Measurements from ENCODE around the gene LRRC70. TPM values are rescaled to one million over a fixed set of nuclear protein-coding genes. Genes with fewer than 3 reads are reported as not detected.
A peak's percentile ranks its signal among the peaks of the same experiment; 100 is the strongest.

Gene LRRC70
- total RNA-seq, 1 donor from 2014 or later: 0.64 TPM

DNA sequence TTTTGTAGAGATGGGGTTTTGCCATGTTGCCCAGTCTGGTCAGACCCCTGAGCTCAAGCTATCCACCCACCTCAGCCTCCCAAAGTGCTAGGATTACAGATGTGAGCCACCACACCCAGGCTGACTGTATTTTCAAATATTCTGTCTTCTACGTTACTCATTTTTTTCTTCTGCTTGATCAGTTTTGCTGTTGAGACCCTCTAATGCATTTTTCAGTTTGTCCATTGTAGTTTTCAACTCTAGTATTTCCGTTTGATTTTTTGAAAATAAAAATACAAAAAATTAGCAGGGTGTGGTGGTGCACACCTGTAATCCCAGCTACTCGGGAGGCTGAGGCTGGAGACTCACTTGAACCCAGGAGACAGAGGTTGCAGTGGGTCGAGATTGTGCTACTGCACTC lies 10.5 kb upstream of the LRRC70 start:
- Histone ChIP-seq H4K20me1 (ENCODE audit: insufficient read depth, low read length) (no peaks in the 10 kb centered on the region), H3K27ac (ENCODE audit: low read depth, low read length) (no peak overlapping the region), H3K4me3 (ENCODE audit: insufficient read depth, low read depth, low read length) (no peak overlapping the region), H2AFZ (ENCODE audit: low read depth, low read length) (no peak overlapping the region), H3K27me3 (ENCODE audit: insufficient read depth, low read length) (no peaks in the 10 kb centered on the region), H3K9ac (ENCODE audit: low read length) (no peak overlapping the region), H3K4me1 (ENCODE audit: insufficient read depth, low read length) (no peaks in the 10 kb centered on the region), H3K36me3 (ENCODE audit: insufficient read depth, low read length) (peaks cover 3% of the 10 kb centered on the region), H3K79me2 (ENCODE audit: insufficient read depth, low read length) (no peaks in the 10 kb centered on the region), H3K4me2 (ENCODE audit: low read length) (no peak overlapping the region), H3K9me3 (ENCODE audit: insufficient read depth, low read depth, low read length) (no peaks in the 10 kb centered on the region)
- no peaks in the 10 kb centered on the region for H3K27me3 Mint-ChIP-seq (ENCODE audit: low read depth, unreplicated experiment)
- H3K4me1 Mint-ChIP-seq (ENCODE audit: low read depth, unreplicated experiment): peaks cover 7% of the 10 kb centered on the region
- DNase-seq (ENCODE audit: low read depth) (no peak), FAIRE-seq (no peak)
- H3K27ac Mint-ChIP-seq (ENCODE audit: unreplicated experiment): no peak overlapping the region
- peaks cover 8% of the 10 kb centered on the region for H3K9me3 Mint-ChIP-seq (ENCODE audit: unreplicated experiment)
- peaks cover 21% of the 10 kb centered on the region for H3K36me3 Mint-ChIP-seq (ENCODE audit: low read depth, unreplicated experiment)
- H3K4me3 Mint-ChIP-seq (ENCODE audit: unreplicated experiment): no peak overlapping the region
- TF ChIP-seq EZH2 (IDR thresholded peaks at IDR 0.05; ENCODE audit: insufficient read depth, low read length): no peak
- TF ChIP-seq, protein P1, sequence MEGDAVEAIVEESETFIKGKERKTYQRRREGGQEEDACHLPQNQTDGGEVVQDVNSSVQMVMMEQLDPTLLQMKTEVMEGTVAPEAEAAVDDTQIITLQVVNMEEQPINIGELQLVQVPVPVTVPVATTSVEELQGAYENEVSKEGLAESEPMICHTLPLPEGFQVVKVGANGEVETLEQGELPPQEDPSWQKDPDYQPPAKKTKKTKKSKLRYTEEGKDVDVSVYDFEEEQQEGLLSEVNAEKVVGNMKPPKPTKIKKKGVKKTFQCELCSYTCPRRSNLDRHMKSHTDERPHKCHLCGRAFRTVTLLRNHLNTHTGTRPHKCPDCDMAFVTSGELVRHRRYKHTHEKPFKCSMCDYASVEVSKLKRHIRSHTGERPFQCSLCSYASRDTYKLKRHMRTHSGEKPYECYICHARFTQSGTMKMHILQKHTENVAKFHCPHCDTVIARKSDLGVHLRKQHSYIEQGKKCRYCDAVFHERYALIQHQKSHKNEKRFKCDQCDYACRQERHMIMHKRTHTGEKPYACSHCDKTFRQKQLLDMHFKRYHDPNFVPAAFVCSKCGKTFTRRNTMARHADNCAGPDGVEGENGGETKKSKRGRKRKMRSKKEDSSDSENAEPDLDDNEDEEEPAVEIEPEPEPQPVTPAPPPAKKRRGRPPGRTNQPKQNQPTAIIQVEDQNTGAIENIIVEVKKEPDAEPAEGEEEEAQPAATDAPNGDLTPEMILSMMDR (IDR thresholded peaks at IDR 0.05; ENCODE audit: insufficient read depth, low read depth, low read length): no peak

DNA sequence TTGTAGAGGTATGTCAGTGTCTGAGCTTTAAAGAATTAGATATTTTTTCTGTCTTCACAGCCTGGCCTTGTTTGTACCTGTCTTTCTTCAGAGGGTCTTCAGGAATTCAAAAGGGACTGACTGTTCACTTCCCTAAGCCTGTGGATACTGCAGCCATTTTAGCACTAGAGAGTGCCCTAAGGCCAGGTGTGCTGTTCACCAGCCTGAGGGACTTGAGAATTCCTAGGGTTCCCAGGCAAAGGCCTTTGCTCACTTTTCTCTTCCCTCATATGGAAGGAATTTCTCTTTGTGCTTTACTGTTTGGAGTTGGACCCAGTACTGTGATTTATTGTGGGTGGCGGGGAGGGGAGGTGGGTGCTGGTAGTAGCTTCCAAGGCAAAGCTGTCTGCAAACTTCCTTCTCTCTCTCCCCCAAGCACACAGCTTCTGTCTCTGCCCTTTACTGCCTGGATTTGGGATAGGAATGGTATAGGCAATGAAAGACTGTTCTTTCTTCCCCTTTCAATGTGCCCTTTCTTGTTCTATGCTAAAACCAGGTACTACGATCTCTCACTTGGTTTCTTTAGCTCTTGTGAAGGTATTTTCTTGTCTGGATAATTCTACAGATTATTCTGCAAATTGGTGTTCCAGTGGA lies 9.7 kb upstream of the LRRC70 start:
- Histone ChIP-seq H3K27me3 (ENCODE audit: insufficient read depth, low read length) (no peaks in the 10 kb centered on the region), H3K79me2 (ENCODE audit: insufficient read depth, low read length) (no peaks in the 10 kb centered on the region), H3K36me3 (ENCODE audit: insufficient read depth, low read length) (peaks cover 3% of the 10 kb centered on the region), H3K4me2 (ENCODE audit: low read length) (no peak overlapping the region), H2AFZ (ENCODE audit: low read depth, low read length) (no peak overlapping the region), H4K20me1 (ENCODE audit: insufficient read depth, low read length) (no peaks in the 10 kb centered on the region), H3K9ac (ENCODE audit: low read length) (no peak overlapping the region), H3K27ac (ENCODE audit: low read depth, low read length) (no peak overlapping the region), H3K9me3 (ENCODE audit: insufficient read depth, low read depth, low read length) (no peaks in the 10 kb centered on the region), H3K4me1 (ENCODE audit: insufficient read depth, low read length) (no peaks in the 10 kb centered on the region), H3K4me3 (ENCODE audit: insufficient read depth, low read depth, low read length) (no peak overlapping the region)
- no peak for TF ChIP-seq EZH2 (IDR thresholded peaks at IDR 0.05; ENCODE audit: insufficient read depth, low read length)
- TF ChIP-seq, protein P1 (IDR thresholded peaks at IDR 0.05; ENCODE audit: insufficient read depth, low read depth, low read length): no peak
- Mint-ChIP-seq H3K4me3 (ENCODE audit: unreplicated experiment) (no peak overlapping the region), H3K4me1 (ENCODE audit: low read depth, unreplicated experiment) (peaks cover 7% of the 10 kb centered on the region), H3K9me3 (ENCODE audit: unreplicated experiment) (peaks cover 8% of the 10 kb centered on the region), H3K27ac (ENCODE audit: unreplicated experiment) (peak overlapping the region; percentile 13), H3K36me3 (ENCODE audit: low read depth, unreplicated experiment) (peaks cover 21% of the 10 kb centered on the region), H3K27me3 (ENCODE audit: low read depth, unreplicated experiment) (no peaks in the 10 kb centered on the region)
- DNase-seq (ENCODE audit: low read depth): no peak
- FAIRE-seq: no peak

GRCh38 chr5:62569470-62569869 lies 9.1 kb upstream of the LRRC70 start:
- no peak for FAIRE-seq
- no peak overlapping the region for H3K27ac ChIP-seq (ENCODE audit: low read depth, low read length)
- no peaks in the 10 kb centered on the region for H3K79me2 ChIP-seq (ENCODE audit: insufficient read depth, low read length)
- H3K27me3 Mint-ChIP-seq (ENCODE audit: low read depth, unreplicated experiment): no peaks in the 10 kb centered on the region
- H4K20me1 ChIP-seq (ENCODE audit: insufficient read depth, low read length): no peaks in the 10 kb centered on the region
- H3K27me3 ChIP-seq (ENCODE audit: insufficient read depth, low read length): no peaks in the 10 kb centered on the region
- H3K9ac ChIP-seq (ENCODE audit: low read length): no peak overlapping the region
- TF ChIP-seq, protein P1 (IDR thresholded peaks at IDR 0.05; ENCODE audit: insufficient read depth, low read depth, low read length): no peak
- no peak for TF ChIP-seq EZH2 (IDR thresholded peaks at IDR 0.05; ENCODE audit: insufficient read depth, low read length)
- peaks cover 7% of the 10 kb centered on the region for H3K4me1 Mint-ChIP-seq (ENCODE audit: low read depth, unreplicated experiment)
- H3K4me3 ChIP-seq (ENCODE audit: insufficient read depth, low read depth, low read length): no peak overlapping the region
- peaks cover 3% of the 10 kb centered on the region for H3K36me3 ChIP-seq (ENCODE audit: insufficient read depth, low read length)
- H3K9me3 Mint-ChIP-seq (ENCODE audit: unreplicated experiment): peaks cover 8% of the 10 kb centered on the region
- peak overlapping the region; percentile 13 for H3K27ac Mint-ChIP-seq (ENCODE audit: unreplicated experiment)
- H3K36me3 Mint-ChIP-seq (ENCODE audit: low read depth, unreplicated experiment): peaks cover 21% of the 10 kb centered on the region
- H3K4me2 ChIP-seq (ENCODE audit: low read length): no peak overlapping the region
- H3K4me3 Mint-ChIP-seq (ENCODE audit: unreplicated experiment): no peak overlapping the region
- H2AFZ ChIP-seq (ENCODE audit: low read depth, low read length): no peak overlapping the region
- no peaks in the 10 kb centered on the region for H3K9me3 ChIP-seq (ENCODE audit: insufficient read depth, low read depth, low read length)
- peak; percentile 18 for DNase-seq (ENCODE audit: low read depth)
- H3K4me1 ChIP-seq (ENCODE audit: insufficient read depth, low read length): no peaks in the 10 kb centered on the region
